Transverse colon (tissue), 4 donors: ENCODE results near the gene PCSK5.

Source experiments
- CTCF ChIP-seq, 5 experiments: fragments of 200-600 bp in 3 of 5; fragments of 450-650 bp in 2 of 5; sonication (generic) in 3 of 5; IDR thresholded peaks; 1 replicate in 2 of 5; 2 replicates in 3 of 5; pipeline ENCODE4 v1.5.1; 2016 to 2017; ENCODE audit warnings: antibody characterized with exemption in 5 of 5, inconsistent platforms in 3 of 5, mild to moderate bottlenecking in 2 of 5, moderate library complexity in 1 of 5
- POLR2A ChIP-seq: fragments of 450-650 bp; IDR thresholded peaks from one replicate; pipeline ENCODE4 v1.6.1; 2016; ENCODE audit warnings: antibody characterized with exemption, mild to moderate bottlenecking, moderate library complexity
- POLR2AphosphoS5 ChIP-seq, 3 donors: sonication (generic); formaldehyde crosslinking; IDR thresholded peaks; one replicate each; pipeline ENCODE4 v1.6.1; 2016; ENCODE audit warnings: antibody characterized with exemption in 3 of 3

DNA sequence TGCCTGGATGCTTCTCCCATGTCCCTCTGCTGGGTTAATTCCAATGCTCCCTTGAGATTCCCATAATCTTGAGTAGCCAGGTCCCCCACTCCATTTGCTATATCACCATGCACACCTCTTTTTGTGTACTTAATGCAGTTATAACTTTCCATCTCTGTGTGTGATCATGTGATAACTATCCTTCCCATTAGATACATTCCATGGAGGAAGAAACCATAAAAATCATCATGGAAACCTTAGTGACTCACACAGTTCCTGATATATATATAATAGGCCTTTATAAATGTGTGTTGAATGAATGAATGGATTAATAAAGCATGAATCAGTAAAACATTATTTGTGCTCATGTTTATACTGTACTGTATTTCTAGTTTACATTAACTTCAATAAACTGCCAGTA, 104.6 kb downstream of the PCSK5 start:
- TF ChIP-seq CTCF (IDR thresholded peaks at IDR 0.05): no peak
- TF ChIP-seq POLR2A: no peak
- no peak for TF ChIP-seq POLR2AphosphoS5 (IDR thresholded peaks at IDR 0.05)
